ENCODE measurements around the gene ST6GALNAC3.

The ST6GALNAC3 gene

GRCh38 chr1:76075188-76075489, 593 bp downstream of the ST6GALNAC3 start:
- no peak overlapping the region for H3K27ac ChIP-seq
- no peaks in the 10 kb centered on the region for H3K27me3 ChIP-seq (replicated peaks)
- in situ Hi-C loops (cut with HindIII; ENCODE audit: low pct_ligation_motif_present, low sequenced_read_pairs) = no loop called here
- TF ChIP-seq, protein P1, sequence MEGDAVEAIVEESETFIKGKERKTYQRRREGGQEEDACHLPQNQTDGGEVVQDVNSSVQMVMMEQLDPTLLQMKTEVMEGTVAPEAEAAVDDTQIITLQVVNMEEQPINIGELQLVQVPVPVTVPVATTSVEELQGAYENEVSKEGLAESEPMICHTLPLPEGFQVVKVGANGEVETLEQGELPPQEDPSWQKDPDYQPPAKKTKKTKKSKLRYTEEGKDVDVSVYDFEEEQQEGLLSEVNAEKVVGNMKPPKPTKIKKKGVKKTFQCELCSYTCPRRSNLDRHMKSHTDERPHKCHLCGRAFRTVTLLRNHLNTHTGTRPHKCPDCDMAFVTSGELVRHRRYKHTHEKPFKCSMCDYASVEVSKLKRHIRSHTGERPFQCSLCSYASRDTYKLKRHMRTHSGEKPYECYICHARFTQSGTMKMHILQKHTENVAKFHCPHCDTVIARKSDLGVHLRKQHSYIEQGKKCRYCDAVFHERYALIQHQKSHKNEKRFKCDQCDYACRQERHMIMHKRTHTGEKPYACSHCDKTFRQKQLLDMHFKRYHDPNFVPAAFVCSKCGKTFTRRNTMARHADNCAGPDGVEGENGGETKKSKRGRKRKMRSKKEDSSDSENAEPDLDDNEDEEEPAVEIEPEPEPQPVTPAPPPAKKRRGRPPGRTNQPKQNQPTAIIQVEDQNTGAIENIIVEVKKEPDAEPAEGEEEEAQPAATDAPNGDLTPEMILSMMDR (IDR thresholded peaks at IDR 0.05; ENCODE audit: low read depth, low read length, missing control alignments) = no peak
- H3K36me3 ChIP-seq (replicated peaks) = no peaks in the 10 kb centered on the region
- no peak for DNase-seq
- peak overlapping the region; percentile 74 for H3K4me3 ChIP-seq (ENCODE audit: low read depth, low read length)

- no peak overlapping the region for H3K4me3 ChIP-seq (ENCODE audit: low read depth, low read length)
- no peaks in the 10 kb centered on the region for H3K36me3 ChIP-seq (replicated peaks)
- TF ChIP-seq, protein P1 (IDR thresholded peaks at IDR 0.05; ENCODE audit: low read depth, low read length, missing control alignments) = no peak
- no peak for DNase-seq
- in situ Hi-C loops (cut with HindIII; ENCODE audit: low pct_ligation_motif_present, low sequenced_read_pairs) = no loop called here
- H3K27me3 ChIP-seq (replicated peaks) = no peaks in the 10 kb centered on the region
- H3K27ac ChIP-seq = no peak overlapping the region
Measured at GRCh38 chr1:76075877-76076276, 1.3 kb downstream of the ST6GALNAC3 start.

DNA sequence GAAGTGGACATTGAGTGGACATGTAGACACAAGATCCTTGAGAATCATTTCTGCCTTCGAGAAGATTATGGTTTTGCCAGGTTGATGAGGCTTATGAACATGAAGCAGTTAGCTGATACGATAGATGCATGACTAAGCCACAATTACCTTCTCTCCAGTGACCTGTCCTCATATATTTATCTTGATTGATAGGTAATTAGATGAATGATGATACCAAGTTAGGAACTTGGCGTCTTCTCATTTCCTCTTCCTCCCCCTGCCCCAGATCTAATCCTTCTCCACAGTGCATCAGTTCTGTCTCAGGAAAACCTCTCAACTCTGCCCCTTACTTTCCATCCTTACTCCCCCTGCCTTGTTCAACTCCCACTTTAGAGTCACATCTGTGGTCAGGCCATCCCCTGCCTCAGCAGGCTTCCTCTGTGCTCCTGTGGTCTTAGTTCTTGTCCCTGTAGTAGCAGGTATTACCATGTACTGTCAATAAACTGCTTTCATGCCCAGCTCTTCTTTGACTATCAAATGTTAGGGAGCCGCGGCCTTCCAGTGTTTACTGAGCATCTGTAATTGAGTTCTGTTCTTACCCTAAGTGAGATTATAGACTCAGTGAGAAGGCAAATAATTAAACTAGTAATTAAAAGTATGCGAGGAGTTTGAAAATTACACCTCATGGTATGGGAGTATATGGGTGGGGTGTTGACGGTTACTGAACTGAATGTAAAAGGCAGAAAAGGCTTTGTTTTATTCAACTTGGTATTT, 5.1 kb downstream of the ST6GALNAC3 start:
- Histone ChIP-seq H3K27ac (no peak overlapping the region), H3K36me3 (replicated peaks) (no peaks in the 10 kb centered on the region), H3K4me3 (ENCODE audit: low read depth, low read length) (no peak overlapping the region), H3K27me3 (replicated peaks) (no peaks in the 10 kb centered on the region)
- DNase-seq = no peak
- in situ Hi-C loops (cut with HindIII; ENCODE audit: low pct_ligation_motif_present, low sequenced_read_pairs) = no loop called here
- TF ChIP-seq, protein P1 (IDR thresholded peaks at IDR 0.05; ENCODE audit: low read depth, low read length, missing control alignments) = no peak

- H3K27me3 ChIP-seq (replicated peaks) = no peaks in the 10 kb centered on the region
Measured at GRCh38 chr1:76080552-76081079, 6.1 kb downstream of the ST6GALNAC3 start.

GRCh38 chr1:76082062-76082461, 7.5 kb downstream of the ST6GALNAC3 start:
- TF ChIP-seq, protein P1 (IDR thresholded peaks at IDR 0.05; ENCODE audit: low read depth, low read length, missing control alignments) = no peak
- Histone ChIP-seq H3K36me3 (replicated peaks) (no peaks in the 10 kb centered on the region), H3K27me3 (replicated peaks) (no peaks in the 10 kb centered on the region), H3K4me3 (ENCODE audit: low read depth, low read length) (no peak overlapping the region), H3K27ac (no peak overlapping the region)
- in situ Hi-C loops (cut with HindIII; ENCODE audit: low pct_ligation_motif_present, low sequenced_read_pairs) = no loop called here
- DNase-seq = no peak

More at GRCh38 chr1:76080552-76081079, 6.1 kb downstream of the ST6GALNAC3 start:
- in situ Hi-C loops (cut with HindIII; ENCODE audit: low pct_ligation_motif_present, low sequenced_read_pairs) = no loop called here
- Histone ChIP-seq H3K27ac (no peak overlapping the region), H3K4me3 (ENCODE audit: low read depth, low read length) (no peak overlapping the region), H3K36me3 (replicated peaks) (no peaks in the 10 kb centered on the region)
- TF ChIP-seq, protein P1 (IDR thresholded peaks at IDR 0.05; ENCODE audit: low read depth, low read length, missing control alignments) = no peak
- no peak for DNase-seq

DNA sequence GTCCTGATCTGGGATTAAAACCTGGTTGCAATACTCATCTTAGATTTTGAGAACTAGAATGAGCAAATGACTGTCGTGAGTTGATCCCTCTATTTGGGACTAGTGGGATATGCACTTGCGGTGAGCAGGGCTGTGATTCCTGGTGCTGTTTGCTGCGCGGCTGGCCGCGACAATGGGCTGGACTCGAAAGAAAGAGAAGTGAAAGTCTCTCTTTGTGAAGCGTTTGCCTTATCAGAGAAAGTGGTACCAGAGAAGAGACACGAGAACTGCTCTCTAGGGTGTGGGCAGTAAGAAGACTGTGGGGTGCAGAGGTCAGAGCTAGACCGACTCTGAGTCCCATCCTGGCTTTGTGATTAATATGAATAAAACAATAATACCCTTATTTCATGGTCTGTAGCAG, 8.6 kb downstream of the ST6GALNAC3 start:
- H3K4me3 ChIP-seq (ENCODE audit: low read depth, low read length) = peak overlapping the region; percentile 6
- TF ChIP-seq, protein P1 (IDR thresholded peaks at IDR 0.05; ENCODE audit: low read depth, low read length, missing control alignments) = no peak
- H3K27me3 ChIP-seq (replicated peaks) = no peaks in the 10 kb centered on the region

More for the DNA sequence above, 8.6 kb downstream of the ST6GALNAC3 start:
- Histone ChIP-seq H3K27ac (no peak overlapping the region), H3K36me3 (replicated peaks) (no peaks in the 10 kb centered on the region)
- in situ Hi-C loops (cut with HindIII; ENCODE audit: low pct_ligation_motif_present, low sequenced_read_pairs) = no loop called here
- DNase-seq = no peak
